ACC112 (cell line): Measurements from ENCODE around the gene SEC14L6.

ENCODE experiments used
- H2AFZ ChIP-seq: fragments of 200-600 bp; sonication (generic); one replicate; pipeline ENCODE4 v1.6.0; 2017; ENCODE audit warnings: antibody characterized with exemption, low read length; ENCODE audit not compliant: unreplicated experiment
- H3K27ac ChIP-seq: fragments of 200-600 bp; sonication (generic); 2 replicates; pipeline ENCODE4 v1.5.1; 2014; ENCODE audit warnings: low read depth, mild to moderate bottlenecking, antibody characterized with exemption, low read length, moderate library complexity
- H3K27me3 ChIP-seq: fragments of 200-600 bp; sonication (generic); 2 replicates; pipeline ENCODE4 v1.6.1; 2014; ENCODE audit warnings: mild to moderate bottlenecking, antibody characterized with exemption, low read length, moderate library complexity, mixed read lengths; ENCODE audit not compliant: insufficient read depth
- H3K36me3 ChIP-seq: fragments of 200-600 bp; sonication (generic); 2 replicates; pipeline ENCODE4 v1.6.1; 2016; ENCODE audit warnings: mild to moderate bottlenecking, antibody characterized with exemption, low read length, moderate library complexity, mixed read lengths; ENCODE audit not compliant: insufficient read depth
- H3K4me1 ChIP-seq: fragments of 200-600 bp; sonication (generic); one replicate; pipeline ENCODE4 v1.6.1; 2016; ENCODE audit warnings: low read length, mixed read lengths; ENCODE audit not compliant: insufficient read depth, unreplicated experiment, control insufficient read depth
- H3K4me3 ChIP-seq: fragments of 200-600 bp; sonication (generic); 2 replicates; pipeline ENCODE4 v1.5.1; 2014; ENCODE audit warnings: mild to moderate bottlenecking, low read depth, low read length
- H3K79me2 ChIP-seq: fragments of 200-600 bp; sonication (generic); one replicate; pipeline ENCODE4 v1.6.0; 2016; ENCODE audit warnings: low read length; ENCODE audit not compliant: control insufficient read depth, unreplicated experiment, insufficient read depth

Gene SEC14L6

DNA sequence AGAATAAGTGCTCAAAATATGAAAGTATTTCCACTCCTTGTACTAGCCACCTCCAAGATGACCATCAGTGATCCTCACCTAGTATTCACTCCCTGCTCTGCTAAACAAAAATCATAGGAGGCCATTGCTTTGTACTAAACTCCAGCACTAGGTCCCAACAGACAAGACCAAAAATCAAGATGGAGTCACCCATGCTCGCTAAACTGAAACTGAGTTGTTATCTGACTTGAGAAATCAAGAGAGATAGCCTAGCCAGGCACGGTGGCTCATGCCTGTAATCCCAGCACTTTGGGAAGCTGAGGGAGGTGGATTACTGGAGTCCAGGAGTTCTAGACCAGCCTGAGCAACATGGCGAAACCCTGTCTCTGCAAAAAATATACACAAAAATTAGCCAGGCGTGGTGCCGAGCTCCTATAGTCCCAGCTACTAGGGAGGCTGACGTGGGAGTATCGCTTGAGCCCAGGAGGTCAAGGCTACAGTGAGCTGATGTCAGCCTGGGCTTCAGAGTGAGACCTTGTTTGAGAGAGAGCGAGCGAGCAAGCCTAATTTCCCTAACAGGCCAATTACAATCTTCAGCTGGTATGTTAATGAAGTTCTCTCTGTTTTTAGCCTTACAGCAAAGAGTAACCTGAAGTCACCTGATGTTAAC lies 9.3 kb downstream of the SEC14L6 start:
- H3K4me1 ChIP-seq: no peaks in the 10 kb centered on the region
- H3K27me3 ChIP-seq: no peaks in the 10 kb centered on the region
- H2AFZ ChIP-seq: no peak overlapping the region
- H3K4me3 ChIP-seq: no peak overlapping the region
- no peak overlapping the region for H3K27ac ChIP-seq
- H3K36me3 ChIP-seq: no peaks in the 10 kb centered on the region
- H3K79me2 ChIP-seq: no peaks in the 10 kb centered on the region

DNA sequence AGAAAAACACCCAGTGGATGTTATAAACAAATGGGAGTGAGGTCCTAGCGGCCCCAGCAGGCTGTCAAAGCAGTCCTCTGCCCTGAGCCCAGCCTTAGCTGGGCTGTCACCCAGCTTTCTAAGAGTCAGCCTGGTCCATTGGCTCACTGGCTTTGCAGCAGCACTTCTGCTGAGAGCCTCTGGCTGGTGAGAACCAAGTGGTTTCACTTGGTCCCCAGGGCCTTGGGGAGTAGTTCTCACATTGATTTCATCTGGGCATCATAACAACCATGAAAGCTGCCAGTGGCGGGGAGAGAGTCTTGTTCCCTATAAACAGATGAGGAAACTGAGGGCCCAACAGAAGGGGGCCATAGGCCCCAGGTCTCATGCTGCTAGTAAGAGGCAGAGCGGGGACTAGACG lies 11.4 kb downstream of the SEC14L6 start:
- H3K79me2 ChIP-seq: no peaks in the 10 kb centered on the region
- H3K4me3 ChIP-seq: no peak overlapping the region
- H3K27me3 ChIP-seq: no peaks in the 10 kb centered on the region
- H2AFZ ChIP-seq: no peak overlapping the region
- H3K4me1 ChIP-seq: no peaks in the 10 kb centered on the region
- H3K36me3 ChIP-seq: no peaks in the 10 kb centered on the region
- H3K27ac ChIP-seq: no peak overlapping the region

DNA sequence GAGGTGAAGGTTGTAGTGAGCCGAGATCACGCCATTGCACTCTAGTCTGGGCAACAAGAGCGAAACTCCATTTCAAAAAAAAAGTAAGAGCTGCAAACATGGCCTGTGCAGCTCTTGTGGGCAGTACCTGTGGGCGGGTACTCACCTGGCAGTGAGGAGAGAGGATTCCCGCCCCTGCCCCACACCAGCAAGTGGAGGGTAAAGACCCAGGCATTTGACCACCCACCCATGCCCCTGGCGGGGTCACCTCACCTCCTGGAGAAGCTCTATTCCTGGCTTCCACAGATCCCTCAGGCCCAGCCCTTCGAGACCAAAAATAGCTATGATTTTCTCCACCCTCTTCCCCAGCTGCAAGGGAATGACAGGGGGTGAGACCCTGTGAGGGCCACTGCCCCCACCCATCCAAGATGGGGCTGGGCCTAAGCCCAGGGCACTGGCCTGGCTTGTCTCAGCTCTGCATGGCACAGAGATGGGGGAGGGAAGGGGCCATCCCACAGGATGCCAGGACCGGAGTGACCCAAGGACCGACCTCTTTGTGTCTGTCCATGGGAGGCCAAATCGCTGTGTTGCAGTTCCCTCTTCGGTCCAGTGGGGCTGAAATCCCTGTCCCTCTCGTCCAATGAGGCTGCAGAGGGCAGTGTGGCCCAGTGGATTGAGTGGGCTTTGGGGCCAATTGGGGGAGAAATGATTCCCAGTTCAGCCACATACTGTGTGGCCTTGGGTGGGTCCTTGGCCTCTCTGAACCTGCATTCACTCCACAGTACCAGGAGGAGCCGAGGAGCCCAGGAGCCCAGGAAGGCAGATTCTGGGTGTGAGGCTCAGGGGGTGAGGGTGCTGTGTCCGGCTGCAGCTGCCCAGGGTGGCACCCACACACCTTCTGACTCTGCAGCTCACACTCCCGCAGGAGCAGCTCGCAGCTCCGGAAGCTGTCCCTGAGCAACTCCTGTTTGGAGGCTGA lies 14.6 kb downstream of the SEC14L6 start:
- Histone ChIP-seq H3K27me3 (no peaks in the 10 kb centered on the region), H3K4me3 (no peak overlapping the region), H3K79me2 (no peaks in the 10 kb centered on the region), H3K36me3 (no peaks in the 10 kb centered on the region), H3K27ac (no peak overlapping the region), H2AFZ (no peak overlapping the region), H3K4me1 (no peaks in the 10 kb centered on the region)

DNA sequence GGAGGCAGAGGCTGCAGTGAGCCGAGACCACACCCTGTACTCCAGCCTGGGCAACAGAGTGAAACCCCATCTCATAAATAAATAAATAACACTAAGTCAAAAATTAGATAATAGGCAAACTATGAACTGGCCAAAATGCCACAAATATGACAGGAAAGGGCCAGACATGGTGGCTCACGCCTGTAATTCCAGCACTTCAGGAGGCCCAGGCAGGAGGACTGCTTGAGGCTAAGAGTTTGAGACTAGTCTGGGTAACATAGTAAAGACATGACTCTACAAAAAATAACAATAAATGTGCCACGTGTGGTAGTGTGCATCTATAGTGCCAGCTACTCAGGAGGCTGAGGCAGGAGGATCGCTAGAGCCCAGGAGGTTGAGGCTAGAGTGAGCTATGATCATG lies 19.9 kb downstream of the SEC14L6 start:
- Histone ChIP-seq H3K27ac (no peak overlapping the region), H3K79me2 (no peaks in the 10 kb centered on the region), H3K4me3 (no peak overlapping the region), H2AFZ (no peak overlapping the region), H3K36me3 (no peaks in the 10 kb centered on the region), H3K4me1 (no peaks in the 10 kb centered on the region), H3K27me3 (no peaks in the 10 kb centered on the region)

DNA sequence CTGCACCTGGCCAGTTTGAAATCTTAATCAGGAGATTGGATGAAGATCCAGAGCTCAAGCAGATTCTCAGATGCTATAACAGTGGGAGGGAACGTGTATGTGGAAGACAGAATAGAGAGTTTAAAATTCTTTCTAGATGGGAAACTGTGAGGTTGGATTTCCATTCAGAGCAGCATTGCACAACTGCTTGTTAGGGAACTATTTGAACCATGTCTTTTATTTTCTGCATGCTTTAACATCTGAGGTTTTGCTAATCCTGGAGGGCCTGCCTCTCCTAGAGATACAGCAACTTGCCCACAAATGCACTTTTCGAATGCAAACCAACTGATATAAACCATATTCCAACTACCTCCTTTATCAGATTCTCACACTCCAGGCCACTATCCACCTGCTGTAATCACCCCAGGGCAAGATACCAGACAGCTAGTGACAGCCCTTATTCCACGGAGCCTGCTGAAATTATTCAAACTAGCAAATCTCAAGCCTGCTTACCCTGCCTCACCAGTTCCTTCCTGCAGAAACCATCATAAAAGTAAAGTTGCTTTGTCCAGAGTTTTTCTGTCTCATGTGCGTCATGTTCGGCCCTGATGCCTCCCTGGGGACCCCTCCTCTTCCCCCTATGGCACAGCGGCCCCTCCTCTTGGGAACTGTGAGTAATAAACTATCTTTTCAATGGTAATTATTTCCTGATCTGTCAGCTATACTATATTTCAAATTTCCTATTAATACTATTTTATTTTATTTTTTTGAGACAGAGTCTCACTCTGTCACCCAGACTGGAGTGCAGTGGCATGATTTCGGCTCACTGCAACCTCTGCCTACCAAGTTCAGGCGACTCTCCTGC lies 22.7 kb downstream of the SEC14L6 start:
- H3K36me3 ChIP-seq: no peaks in the 10 kb centered on the region
- H3K27ac ChIP-seq: no peak overlapping the region
- no peaks in the 10 kb centered on the region for H3K27me3 ChIP-seq
- no peaks in the 10 kb centered on the region for H3K4me1 ChIP-seq
- H2AFZ ChIP-seq: no peak overlapping the region
- H3K79me2 ChIP-seq: no peaks in the 10 kb centered on the region
- no peak overlapping the region for H3K4me3 ChIP-seq

DNA sequence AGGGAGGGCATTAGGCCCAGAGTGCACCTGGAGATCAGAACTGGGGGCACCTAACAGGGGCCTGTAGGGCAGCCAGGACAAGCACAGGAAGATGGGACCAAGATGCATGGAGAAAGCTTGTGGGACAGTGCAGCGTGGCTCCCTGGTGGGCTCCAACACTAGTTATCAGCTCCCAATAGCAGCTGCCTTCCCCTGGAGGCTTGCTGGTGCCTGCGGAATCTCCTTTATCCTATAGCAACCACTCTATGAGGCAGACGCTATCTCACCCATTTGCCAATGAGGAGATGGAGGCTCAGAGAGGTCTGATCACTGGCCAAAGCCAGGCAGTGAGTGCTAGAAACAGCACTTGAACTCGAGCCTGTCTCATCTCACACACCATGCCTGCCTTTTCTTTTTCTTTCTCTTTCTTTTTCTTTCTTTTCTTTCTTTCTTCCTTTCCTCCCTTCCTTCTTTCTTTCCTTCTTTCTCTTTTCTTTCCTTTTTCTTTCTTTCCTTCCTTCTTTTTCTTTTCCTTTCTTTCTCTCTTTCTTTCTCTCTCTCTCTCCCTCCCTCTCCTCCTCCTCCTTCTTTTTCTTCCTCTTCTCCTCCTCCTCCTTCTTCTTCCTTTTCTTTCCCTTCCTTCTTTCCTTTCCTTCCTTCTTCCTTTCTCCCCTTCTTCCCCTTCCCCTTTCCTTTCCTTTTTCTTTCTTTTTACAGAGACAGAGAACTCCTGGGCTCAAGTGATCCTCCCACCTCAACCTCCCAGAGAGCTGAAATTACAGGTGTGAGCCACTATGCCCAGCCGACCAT lies 25.0 kb downstream of the SEC14L6 start:
- Histone ChIP-seq H3K27ac (no peak overlapping the region), H2AFZ (no peak overlapping the region), H3K79me2 (no peaks in the 10 kb centered on the region), H3K36me3 (no peaks in the 10 kb centered on the region), H3K4me3 (no peak overlapping the region), H3K4me1 (no peaks in the 10 kb centered on the region), H3K27me3 (no peaks in the 10 kb centered on the region)

DNA sequence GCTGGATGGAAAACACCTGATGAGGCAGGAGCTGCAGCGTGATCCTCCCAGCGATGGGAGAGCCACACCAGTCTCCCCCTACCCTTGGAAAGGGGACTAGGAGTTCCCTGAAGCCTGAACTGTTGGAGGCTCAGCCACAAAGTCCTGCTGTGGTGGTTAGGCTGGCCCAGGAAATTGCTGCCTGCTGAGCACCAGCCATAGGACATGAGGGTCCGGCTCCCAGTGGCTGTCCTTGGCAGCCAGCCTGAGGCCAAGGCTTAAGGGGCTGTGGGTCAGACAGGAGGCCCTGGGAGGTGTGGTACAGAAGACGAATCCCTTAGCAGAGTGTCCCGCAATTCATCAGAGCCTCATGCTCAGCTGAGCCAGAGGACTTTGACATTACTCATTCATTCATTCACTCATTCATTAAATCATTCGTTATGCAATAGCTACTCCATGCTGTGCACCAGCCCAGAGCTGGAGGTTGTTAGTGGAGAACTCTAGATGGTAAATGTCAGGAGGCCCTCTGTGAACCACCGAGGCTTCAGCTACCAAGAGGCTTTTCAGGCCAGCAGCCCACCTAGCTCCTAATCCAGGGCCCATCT lies 26.6 kb downstream of the SEC14L6 start:
- H3K27me3 ChIP-seq: no peaks in the 10 kb centered on the region
- H2AFZ ChIP-seq: no peak overlapping the region
- H3K36me3 ChIP-seq: no peaks in the 10 kb centered on the region
- no peak overlapping the region for H3K27ac ChIP-seq
- H3K4me1 ChIP-seq: no peaks in the 10 kb centered on the region
- no peak overlapping the region for H3K4me3 ChIP-seq
- no peaks in the 10 kb centered on the region for H3K79me2 ChIP-seq

DNA sequence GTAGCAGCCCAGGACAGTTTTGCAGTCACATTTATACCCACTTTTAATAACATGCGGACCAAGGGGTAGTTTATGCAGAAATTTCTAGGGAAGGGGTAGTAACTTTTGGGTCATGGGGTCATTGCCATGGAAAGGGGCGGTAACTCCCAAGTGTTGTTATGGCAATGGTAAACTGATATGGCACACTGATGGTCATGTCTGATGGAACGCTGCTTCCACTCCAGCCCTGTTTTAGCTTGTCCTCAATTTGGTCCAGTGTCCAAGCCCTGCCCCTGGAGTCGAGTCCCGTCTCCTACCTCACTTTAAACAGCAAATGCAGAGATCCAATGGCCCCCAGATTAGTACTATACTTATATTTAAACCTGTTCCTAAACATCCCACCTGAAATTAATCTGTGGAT lies 29.8 kb downstream of the SEC14L6 start:
- no peak overlapping the region for H3K27ac ChIP-seq
- no peaks in the 10 kb centered on the region for H3K4me1 ChIP-seq
- no peak overlapping the region for H2AFZ ChIP-seq
- no peaks in the 10 kb centered on the region for H3K27me3 ChIP-seq
- H3K36me3 ChIP-seq: no peaks in the 10 kb centered on the region
- H3K4me3 ChIP-seq: no peak overlapping the region
- no peaks in the 10 kb centered on the region for H3K79me2 ChIP-seq

DNA sequence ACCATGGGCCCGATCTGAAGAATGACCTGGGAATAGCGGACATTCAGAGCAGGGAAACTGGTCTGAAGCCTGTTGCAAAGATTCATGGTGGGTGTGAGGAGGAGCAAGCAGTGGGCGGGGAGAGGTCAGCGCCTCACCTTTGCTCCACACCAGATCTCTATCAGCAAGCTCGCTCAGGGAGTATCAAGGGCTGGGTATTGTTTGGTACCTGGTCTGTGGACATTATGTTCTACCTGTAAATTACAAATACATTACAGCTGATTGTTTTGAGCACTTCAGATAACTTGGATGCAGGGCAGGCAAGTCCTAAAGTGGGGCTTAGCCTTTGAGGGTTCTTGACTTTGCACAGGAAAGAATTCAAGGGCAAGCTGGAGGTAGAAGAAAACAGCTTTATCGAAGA lies 30.3 kb downstream of the SEC14L6 start:
- no peaks in the 10 kb centered on the region for H3K79me2 ChIP-seq
- H3K4me1 ChIP-seq: no peaks in the 10 kb centered on the region
- no peaks in the 10 kb centered on the region for H3K36me3 ChIP-seq
- H3K4me3 ChIP-seq: no peak overlapping the region
- H3K27me3 ChIP-seq: no peaks in the 10 kb centered on the region
- H3K27ac ChIP-seq: no peak overlapping the region
- H2AFZ ChIP-seq: no peak overlapping the region

DNA sequence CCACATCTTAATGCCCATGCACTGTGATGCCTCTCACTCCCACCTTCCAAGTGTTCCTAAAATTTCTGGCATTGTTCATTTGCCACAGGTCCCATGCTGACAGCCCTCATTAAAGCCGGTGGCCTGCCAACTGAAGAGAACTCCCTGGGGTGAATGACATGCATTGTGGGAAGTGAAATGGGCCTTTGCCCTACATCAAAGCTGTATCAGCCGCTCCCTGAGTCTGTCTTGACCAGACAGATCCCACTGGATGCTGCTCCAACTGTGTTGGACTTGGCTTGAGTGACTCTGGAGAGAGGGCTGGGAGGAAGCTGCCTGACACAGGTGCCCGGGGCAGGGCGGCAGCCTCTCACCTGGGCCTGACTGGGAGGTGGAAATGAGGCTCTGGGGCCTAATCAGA lies 32.3 kb downstream of the SEC14L6 start:
- Histone ChIP-seq H3K36me3 (no peaks in the 10 kb centered on the region), H3K79me2 (no peaks in the 10 kb centered on the region), H2AFZ (no peak overlapping the region), H3K27ac (no peak overlapping the region), H3K27me3 (no peaks in the 10 kb centered on the region), H3K4me1 (no peaks in the 10 kb centered on the region), H3K4me3 (no peak overlapping the region)
